Measurements from ENCODE around the gene DLEC1.

DNA sequence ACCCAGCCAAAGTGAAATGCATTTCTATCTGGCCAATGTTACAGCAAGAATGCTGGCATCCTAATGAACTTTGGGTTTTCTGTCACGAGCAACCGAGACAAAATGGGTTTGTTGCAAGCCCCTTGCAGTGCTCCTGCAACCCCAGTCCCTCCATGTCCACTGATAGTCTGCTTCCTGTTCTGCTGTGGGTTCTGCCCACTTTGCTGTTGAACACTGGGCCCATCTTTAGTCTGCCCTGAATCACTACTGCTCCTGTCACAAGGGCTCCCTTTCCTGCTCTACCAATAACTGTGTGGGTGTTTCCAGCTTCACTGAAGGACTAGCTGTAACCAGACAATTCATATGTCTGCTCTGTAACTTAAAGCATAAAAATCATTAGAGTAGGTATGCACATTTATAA, 113.6 kb downstream of the DLEC1 start:
- TF ChIP-seq POLR2AphosphoS5 (IDR thresholded peaks at IDR 0.05; ENCODE audit: low read depth, low read length), result no peak
- TF ChIP-seq SIN3A (IDR thresholded peaks at IDR 0.05; ENCODE audit: borderline replicate concordance, insufficient read depth, low read length), result no peak
- no peak for TF ChIP-seq TAF1 (IDR thresholded peaks at IDR 0.05; ENCODE audit: borderline replicate concordance, insufficient read depth, low read length)
- TF ChIP-seq, protein P1, sequence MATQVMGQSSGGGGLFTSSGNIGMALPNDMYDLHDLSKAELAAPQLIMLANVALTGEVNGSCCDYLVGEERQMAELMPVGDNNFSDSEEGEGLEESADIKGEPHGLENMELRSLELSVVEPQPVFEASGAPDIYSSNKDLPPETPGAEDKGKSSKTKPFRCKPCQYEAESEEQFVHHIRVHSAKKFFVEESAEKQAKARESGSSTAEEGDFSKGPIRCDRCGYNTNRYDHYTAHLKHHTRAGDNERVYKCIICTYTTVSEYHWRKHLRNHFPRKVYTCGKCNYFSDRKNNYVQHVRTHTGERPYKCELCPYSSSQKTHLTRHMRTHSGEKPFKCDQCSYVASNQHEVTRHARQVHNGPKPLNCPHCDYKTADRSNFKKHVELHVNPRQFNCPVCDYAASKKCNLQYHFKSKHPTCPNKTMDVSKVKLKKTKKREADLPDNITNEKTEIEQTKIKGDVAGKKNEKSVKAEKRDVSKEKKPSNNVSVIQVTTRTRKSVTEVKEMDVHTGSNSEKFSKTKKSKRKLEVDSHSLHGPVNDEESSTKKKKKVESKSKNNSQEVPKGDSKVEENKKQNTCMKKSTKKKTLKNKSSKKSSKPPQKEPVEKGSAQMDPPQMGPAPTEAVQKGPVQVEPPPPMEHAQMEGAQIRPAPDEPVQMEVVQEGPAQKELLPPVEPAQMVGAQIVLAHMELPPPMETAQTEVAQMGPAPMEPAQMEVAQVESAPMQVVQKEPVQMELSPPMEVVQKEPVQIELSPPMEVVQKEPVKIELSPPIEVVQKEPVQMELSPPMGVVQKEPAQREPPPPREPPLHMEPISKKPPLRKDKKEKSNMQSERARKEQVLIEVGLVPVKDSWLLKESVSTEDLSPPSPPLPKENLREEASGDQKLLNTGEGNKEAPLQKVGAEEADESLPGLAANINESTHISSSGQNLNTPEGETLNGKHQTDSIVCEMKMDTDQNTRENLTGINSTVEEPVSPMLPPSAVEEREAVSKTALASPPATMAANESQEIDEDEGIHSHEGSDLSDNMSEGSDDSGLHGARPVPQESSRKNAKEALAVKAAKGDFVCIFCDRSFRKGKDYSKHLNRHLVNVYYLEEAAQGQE (IDR thresholded peaks at IDR 0.05; ENCODE audit: insufficient read depth in 1 of 2, low read depth in 2 of 2, low read length in 2 of 2), result no peak
- no peak for TF ChIP-seq FOXP2 (optimal IDR thresholded peaks at IDR 0.05; ENCODE audit: borderline replicate concordance, extremely low read depth, extremely low read length, insufficient read depth)

Data from PFSK-1 (cell line).